BLaER1 treated with 17β-estradiol and CSF1 and Interleukin-3, amounts not matched to agents 10 nM and 100 nM (cell line): ENCODE measurements around the gene GAREM1.
A peak's percentile ranks its signal among the peaks of the same experiment; 100 is the strongest.

Source experiments
- H3K27ac ChIP-seq, 11 experiments: shearing (Covaris generic); formaldehyde crosslinking; 2 replicates each; pipeline ENCODE4 v1.8.1; 2022
- H3K27me3 ChIP-seq, 11 experiments: shearing (Covaris generic); formaldehyde crosslinking; 2 replicates each; pipeline ENCODE4 v1.8.1; 2022
- H3K36me3 ChIP-seq, 11 experiments: shearing (Covaris generic); formaldehyde crosslinking; 2 replicates each; pipeline ENCODE4 v1.8.1; 2022
- H3K4me1 ChIP-seq, 10 experiments: shearing (Covaris generic); formaldehyde crosslinking; 2 replicates each; pipeline ENCODE4 v1.8.1; 2022
- H3K4me2 ChIP-seq, 11 experiments: shearing (Covaris generic); formaldehyde crosslinking; 2 replicates each; pipeline ENCODE4 v1.8.1; 2022
- H3K4me3 ChIP-seq, 10 experiments: shearing (Covaris generic); formaldehyde crosslinking; 2 replicates each; pipeline ENCODE4 v1.8.1; 2022
- H3K9ac ChIP-seq, 11 experiments: shearing (Covaris generic); formaldehyde crosslinking; 2 replicates each; pipeline ENCODE4 v1.8.1; 2022
- H3K9me3 ChIP-seq, 11 experiments: shearing (Covaris generic); formaldehyde crosslinking; replicated peaks in 1 of 11; 2 replicates each; pipeline ENCODE4 v1.8.1; 2022
- H4K20me1 ChIP-seq, 11 experiments: shearing (Covaris generic); formaldehyde crosslinking; 2 replicates each; pipeline ENCODE4 v1.8.1; 2022
- Cebpa-rat ChIP-seq, 11 experiments: shearing (Covaris generic); IDR thresholded peaks; 2 replicates each; pipeline ENCODE4 v1.8.1; 2022

The GAREM1 gene

DNA sequence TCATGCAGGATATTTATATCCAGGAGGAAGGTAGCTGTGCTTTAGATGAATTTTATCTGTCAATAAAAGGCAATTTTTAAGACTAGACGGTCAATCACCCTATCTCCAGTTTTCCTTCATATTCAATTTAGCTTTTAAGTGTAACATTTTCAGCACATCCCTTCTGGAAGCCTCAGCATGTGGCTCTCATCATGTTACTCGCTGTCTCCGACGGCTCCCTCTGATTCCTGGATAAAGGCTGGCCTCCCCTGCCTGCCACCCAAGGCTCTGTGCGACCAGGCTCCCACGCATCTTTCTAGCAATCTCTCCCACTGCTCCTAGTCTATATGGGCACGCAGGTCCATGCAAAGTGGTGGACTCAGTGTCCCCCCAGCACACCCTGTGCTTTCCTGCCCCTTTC is 196.4 kb downstream of the GAREM1 start:
- H3K27me3 ChIP-seq = no peaks in the 10 kb centered on the region
- H3K9me3 ChIP-seq = no peaks in the 10 kb centered on the region
- H3K4me1 ChIP-seq = no peaks in the 10 kb centered on the region
- no peak overlapping the region for H3K27ac ChIP-seq
- H3K9ac ChIP-seq = no peak overlapping the region
- H3K4me2 ChIP-seq = no peak overlapping the region
- H3K4me3 ChIP-seq = no peak overlapping the region
- no peak for TF ChIP-seq Cebpa-rat (IDR thresholded peaks at IDR 0.05)
- no peaks in the 10 kb centered on the region for H3K36me3 ChIP-seq
- no peaks in the 10 kb centered on the region for H4K20me1 ChIP-seq

DNA sequence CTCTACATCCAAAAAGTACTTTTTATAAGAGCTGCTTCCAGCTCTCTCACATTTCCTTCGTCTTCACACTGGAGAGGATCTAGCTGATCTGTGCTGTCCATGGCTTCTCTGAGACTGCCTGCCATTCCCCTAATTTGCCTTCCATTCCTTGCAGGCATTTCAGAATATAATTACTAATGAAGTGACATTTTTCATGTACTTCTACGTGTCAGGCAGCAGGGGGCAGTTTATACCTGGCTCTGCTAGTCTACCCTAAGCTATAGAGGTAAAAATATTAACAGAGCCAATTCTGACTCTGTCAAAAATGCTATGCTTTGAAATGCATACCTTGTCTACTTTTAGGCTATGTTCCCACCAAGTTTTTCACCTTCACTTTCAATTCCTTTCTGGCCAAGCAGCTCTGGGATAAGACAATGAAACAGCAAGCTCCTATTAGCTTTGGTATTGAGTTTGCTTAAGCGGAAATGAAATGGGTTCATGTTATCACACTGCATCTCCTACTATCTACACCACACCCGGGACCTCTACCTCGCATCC is 198.9 kb downstream of the GAREM1 start:
- no peak for TF ChIP-seq Cebpa-rat (IDR thresholded peaks at IDR 0.05)
- no peaks in the 10 kb centered on the region for H4K20me1 ChIP-seq
- no peak overlapping the region for H3K9ac ChIP-seq
- H3K4me1 ChIP-seq = no peaks in the 10 kb centered on the region
- no peaks in the 10 kb centered on the region for H3K9me3 ChIP-seq
- H3K27me3 ChIP-seq = no peaks in the 10 kb centered on the region
- no peak overlapping the region for H3K4me2 ChIP-seq
- H3K27ac ChIP-seq = no peak overlapping the region
- no peak overlapping the region for H3K4me3 ChIP-seq
- H3K36me3 ChIP-seq = no peaks in the 10 kb centered on the region

DNA sequence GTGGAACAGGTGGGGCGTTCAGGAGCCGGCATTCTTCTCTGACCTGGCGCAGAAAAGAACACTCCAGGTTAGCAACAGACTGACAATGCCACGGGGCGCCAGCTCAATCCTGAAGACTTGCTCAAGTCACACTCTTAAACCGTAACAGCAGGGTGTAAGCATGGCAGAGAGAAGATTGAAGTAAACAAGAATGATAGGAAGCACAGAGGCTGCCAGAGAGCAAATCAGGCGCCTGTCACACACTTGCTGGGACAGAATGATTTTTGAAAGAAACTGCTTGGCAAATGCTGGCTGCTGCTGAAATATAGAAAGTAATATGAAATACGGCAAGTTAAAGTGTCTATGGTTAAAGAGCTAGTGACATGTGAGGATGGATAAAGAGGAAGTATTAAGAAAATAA is 200.3 kb downstream of the GAREM1 start:
- Histone ChIP-seq H3K4me3 (no peak overlapping the region), H3K27ac (no peak overlapping the region), H3K36me3 (no peaks in the 10 kb centered on the region), H3K9me3 (no peaks in the 10 kb centered on the region), H4K20me1 (no peaks in the 10 kb centered on the region), H3K4me2 (no peak overlapping the region), H3K27me3 (no peaks in the 10 kb centered on the region), H3K4me1 (no peaks in the 10 kb centered on the region), H3K9ac (no peak overlapping the region)
- TF ChIP-seq Cebpa-rat (IDR thresholded peaks at IDR 0.05) = no peak

DNA sequence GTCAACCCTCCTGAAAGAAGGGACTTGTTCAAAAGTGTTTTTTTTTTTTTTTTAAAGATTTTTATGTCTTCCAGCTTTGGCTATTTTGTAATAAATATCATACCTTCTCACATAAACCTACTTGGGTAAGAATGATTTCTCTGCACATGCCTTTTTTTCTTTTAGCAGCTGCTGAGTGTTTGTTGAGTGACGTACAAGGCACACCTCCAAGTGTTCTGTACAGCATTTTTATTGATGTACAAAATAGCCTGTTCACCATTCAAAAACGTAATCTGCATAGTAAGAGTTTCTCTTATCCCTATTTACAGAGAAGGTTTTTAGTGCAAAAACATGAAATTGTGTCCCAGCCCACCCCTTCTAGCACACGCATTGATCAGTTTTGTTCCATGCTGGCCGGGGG is 203.2 kb downstream of the GAREM1 start:
- no peak overlapping the region for H3K4me2 ChIP-seq
- H3K9ac ChIP-seq = no peak overlapping the region
- no peak for TF ChIP-seq Cebpa-rat (IDR thresholded peaks at IDR 0.05)
- no peaks in the 10 kb centered on the region for H4K20me1 ChIP-seq
- no peaks in the 10 kb centered on the region for H3K9me3 ChIP-seq
- H3K4me3 ChIP-seq = no peak overlapping the region
- no peaks in the 10 kb centered on the region for H3K27me3 ChIP-seq
- H3K4me1 ChIP-seq = no peaks in the 10 kb centered on the region
- H3K27ac ChIP-seq = no peak overlapping the region
- H3K36me3 ChIP-seq = no peaks in the 10 kb centered on the region

DNA sequence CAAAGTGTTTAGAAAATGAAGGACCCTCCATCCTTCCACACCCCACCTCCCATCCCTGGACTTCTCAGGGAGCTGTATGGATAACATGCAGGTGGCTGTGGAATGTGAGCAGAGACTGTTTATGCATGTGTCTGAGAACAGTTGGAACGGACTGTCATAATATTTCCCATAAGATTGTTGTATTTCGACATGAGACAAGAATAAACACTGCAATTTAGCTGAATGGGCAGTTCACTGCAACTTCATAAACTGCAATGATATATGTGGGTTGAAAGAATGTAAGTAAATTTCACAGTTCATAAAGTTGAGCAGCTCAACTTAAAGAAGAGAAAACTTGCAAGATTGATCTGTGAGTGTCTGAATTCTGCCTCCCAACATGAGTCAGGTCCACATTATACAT is 206.3 kb downstream of the GAREM1 start:
- Histone ChIP-seq H4K20me1 (no peaks in the 10 kb centered on the region), H3K4me3 (no peak overlapping the region), H3K27ac (no peak overlapping the region), H3K9ac (no peak overlapping the region), H3K4me1 (no peaks in the 10 kb centered on the region; a peak in 1 of 20 replicates), H3K36me3 (no peaks in the 10 kb centered on the region), H3K4me2 (no peak overlapping the region), H3K9me3 (no peaks in the 10 kb centered on the region), H3K27me3 (no peaks in the 10 kb centered on the region)
- TF ChIP-seq Cebpa-rat (IDR thresholded peaks at IDR 0.05) = no peak

DNA sequence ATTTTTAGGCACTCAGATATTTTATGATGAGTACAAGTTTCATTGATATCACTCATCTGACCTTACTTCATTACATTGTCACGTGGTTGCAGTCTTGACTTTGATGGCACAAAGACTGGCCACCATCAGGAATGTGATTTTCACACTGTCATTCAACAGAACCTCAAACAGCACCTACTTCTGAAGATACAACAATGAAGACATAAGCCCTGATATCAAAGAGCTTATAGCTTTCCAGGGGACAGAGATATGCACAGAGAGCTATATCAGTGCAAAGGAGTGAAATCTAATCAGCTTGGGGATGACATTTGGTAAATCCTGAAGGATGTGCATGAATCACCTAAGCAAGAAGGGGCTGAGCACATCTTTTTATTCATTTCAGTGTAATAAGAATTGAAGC is 208.6 kb downstream of the GAREM1 start:
- Histone ChIP-seq H3K4me2 (no peak overlapping the region), H3K9ac (no peak overlapping the region), H3K36me3 (no peaks in the 10 kb centered on the region), H4K20me1 (no peaks in the 10 kb centered on the region), H3K4me3 (no peak overlapping the region), H3K4me1 (peaks cover 0 to 23% (median 10%) of the 10 kb centered on the region in 10 experiments; a peak in 16 of 20 replicates), H3K27me3 (no peaks in the 10 kb centered on the region), H3K27ac (no peak overlapping the region), H3K9me3 (no peaks in the 10 kb centered on the region)
- TF ChIP-seq Cebpa-rat (IDR thresholded peaks at IDR 0.05) = no peak

DNA sequence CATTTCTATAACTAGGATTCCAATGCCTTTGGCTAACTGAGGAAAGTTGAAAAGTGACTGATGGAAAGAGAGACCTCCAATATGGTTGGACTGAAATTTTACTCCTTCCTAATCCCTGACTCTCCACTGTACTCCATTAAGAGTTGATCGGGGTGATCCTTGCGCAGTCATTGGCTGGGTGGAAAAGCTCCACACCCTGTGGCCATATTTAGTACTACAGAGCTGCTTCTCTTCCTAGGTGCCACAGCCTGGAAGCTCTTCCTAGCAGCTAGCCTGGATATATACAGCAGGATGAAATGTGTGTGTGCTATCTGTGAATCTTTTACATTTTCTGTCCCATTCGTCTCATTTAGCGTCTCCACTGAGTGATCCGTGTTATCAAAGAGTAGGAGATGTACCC is 209.7 kb downstream of the GAREM1 start:
- Histone ChIP-seq H3K4me2 (no peak overlapping the region), H3K36me3 (no peaks in the 10 kb centered on the region), H3K9ac (no peak overlapping the region), H3K27ac (no peak overlapping the region), H3K27me3 (no peaks in the 10 kb centered on the region), H3K4me3 (no peak overlapping the region), H4K20me1 (no peaks in the 10 kb centered on the region), H3K4me1 (peaks cover 0 to 31% (median 13%) of the 10 kb centered on the region in 10 experiments; a peak in 16 of 20 replicates), H3K9me3 (no peaks in the 10 kb centered on the region)
- no peak for TF ChIP-seq Cebpa-rat (IDR thresholded peaks at IDR 0.05)

DNA sequence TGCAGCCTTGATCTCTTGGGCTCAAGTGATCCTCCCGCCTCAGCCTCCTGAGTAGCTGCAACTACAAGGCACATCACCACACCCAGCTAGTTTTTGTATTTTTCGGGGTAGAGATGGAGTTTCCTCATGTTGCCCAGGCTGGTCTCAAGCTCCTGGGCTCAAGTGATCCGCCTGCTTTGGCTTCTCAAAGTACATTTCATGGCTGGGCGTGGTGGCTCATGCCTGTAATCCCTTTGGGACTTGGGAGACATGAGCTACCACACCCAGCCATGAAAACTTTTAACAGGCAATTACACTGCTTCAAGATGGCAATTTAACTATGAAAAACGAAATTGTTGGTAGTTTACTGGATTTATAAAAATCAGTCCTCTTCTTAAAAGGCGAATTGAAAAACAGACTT is 211.1 kb downstream of the GAREM1 start:
- TF ChIP-seq Cebpa-rat (IDR thresholded peaks at IDR 0.05) = no peak
- H3K27me3 ChIP-seq = no peaks in the 10 kb centered on the region

DNA sequence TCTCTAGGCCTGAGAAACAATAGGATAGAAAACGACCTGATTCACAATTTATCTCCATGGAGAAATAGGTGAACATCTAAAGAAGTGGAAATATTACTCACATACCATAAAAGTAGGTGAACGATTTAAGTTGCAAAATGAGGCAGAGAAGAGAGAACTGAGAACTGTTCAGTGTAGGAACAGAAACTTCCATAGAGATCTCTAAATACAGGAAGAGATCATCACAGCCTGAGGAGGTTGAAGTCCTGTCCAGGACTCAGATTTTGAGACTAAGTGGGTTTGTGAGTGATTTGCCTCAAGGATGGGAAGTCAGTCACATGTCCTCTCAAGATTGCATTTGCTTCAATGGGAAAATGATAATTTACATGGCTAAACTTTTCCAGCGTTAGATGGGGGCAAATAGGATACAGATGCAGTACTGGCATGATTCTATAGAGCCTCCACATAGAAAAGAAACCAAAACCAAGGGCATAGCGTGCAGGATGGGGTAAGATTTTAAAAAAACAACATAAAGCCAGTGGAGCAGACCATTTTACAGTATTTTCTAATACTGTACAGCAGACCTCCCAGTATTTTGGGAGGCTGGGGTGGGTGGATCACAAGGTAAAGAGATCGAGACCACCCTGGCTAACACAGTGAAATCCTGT is 212.0 kb downstream of the GAREM1 start:
- Histone ChIP-seq H4K20me1 (no peaks in the 10 kb centered on the region), H3K36me3 (no peaks in the 10 kb centered on the region), H3K27me3 (no peaks in the 10 kb centered on the region), H3K27ac (peak overlapping the region in 1 of 11 experiments; percentile 18; a peak in 1 of 22 replicates), H3K9ac (no peak overlapping the region), H3K4me1 (peaks cover 0 to 31% (median 13%) of the 10 kb centered on the region in 10 experiments; a peak in 16 of 20 replicates), H3K4me2 (peak overlapping the region in 2 of 11 experiments; percentile 58 to 66; a peak in 6 of 22 replicates), H3K9me3 (no peaks in the 10 kb centered on the region), H3K4me3 (no peak overlapping the region)
- no peak for TF ChIP-seq Cebpa-rat (IDR thresholded peaks at IDR 0.05)

More for the DNA sequence above, 211.1 kb downstream of the GAREM1 start:
- Histone ChIP-seq H3K36me3 (no peaks in the 10 kb centered on the region), H3K4me3 (no peak overlapping the region), H3K4me2 (no peak overlapping the region; a peak in 1 of 22 replicates), H3K9ac (no peak overlapping the region), H3K27ac (no peak overlapping the region), H3K9me3 (no peaks in the 10 kb centered on the region), H4K20me1 (no peaks in the 10 kb centered on the region), H3K4me1 (peaks cover 0 to 31% (median 13%) of the 10 kb centered on the region in 10 experiments; a peak in 16 of 20 replicates)

DNA sequence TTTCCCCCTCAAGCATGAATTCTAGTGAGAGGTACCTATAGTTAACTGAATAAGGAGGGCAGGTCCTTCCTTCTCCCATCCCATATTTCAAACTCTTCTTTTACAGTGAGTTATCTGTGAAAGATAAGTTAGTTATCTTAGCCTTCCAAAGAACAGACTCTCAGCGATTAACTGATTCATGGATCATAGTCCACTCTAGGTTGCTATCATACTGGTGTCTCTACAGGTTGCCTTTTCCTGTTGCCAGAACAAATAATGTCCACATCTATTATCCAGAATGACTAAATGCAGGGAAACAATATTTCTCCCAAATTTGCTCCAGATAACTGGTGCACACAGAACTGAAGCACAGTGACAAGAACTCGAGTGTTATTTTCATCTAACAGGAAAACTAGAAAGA is 212.5 kb downstream of the GAREM1 start:
- Histone ChIP-seq H3K4me3 (no peak overlapping the region), H3K36me3 (no peaks in the 10 kb centered on the region), H3K4me2 (peak overlapping the region in 4 of 11 experiments; percentile 33 to 66 (median 51); a peak in 8 of 22 replicates)

More for the DNA sequence above, 212.5 kb downstream of the GAREM1 start:
- TF ChIP-seq Cebpa-rat (IDR thresholded peaks at IDR 0.05) = no peak
- H3K27me3 ChIP-seq = no peaks in the 10 kb centered on the region
- peaks cover 0 to 31% (median 13%) of the 10 kb centered on the region in 10 experiments; a peak in 16 of 20 replicates for H3K4me1 ChIP-seq
- H3K9ac ChIP-seq = no peak overlapping the region
- no peaks in the 10 kb centered on the region for H3K9me3 ChIP-seq
- H3K27ac ChIP-seq = no peak overlapping the region
- H4K20me1 ChIP-seq = no peaks in the 10 kb centered on the region
